ENCODE results near the gene CATSPER4.

CATSPER4 gene

DNA sequence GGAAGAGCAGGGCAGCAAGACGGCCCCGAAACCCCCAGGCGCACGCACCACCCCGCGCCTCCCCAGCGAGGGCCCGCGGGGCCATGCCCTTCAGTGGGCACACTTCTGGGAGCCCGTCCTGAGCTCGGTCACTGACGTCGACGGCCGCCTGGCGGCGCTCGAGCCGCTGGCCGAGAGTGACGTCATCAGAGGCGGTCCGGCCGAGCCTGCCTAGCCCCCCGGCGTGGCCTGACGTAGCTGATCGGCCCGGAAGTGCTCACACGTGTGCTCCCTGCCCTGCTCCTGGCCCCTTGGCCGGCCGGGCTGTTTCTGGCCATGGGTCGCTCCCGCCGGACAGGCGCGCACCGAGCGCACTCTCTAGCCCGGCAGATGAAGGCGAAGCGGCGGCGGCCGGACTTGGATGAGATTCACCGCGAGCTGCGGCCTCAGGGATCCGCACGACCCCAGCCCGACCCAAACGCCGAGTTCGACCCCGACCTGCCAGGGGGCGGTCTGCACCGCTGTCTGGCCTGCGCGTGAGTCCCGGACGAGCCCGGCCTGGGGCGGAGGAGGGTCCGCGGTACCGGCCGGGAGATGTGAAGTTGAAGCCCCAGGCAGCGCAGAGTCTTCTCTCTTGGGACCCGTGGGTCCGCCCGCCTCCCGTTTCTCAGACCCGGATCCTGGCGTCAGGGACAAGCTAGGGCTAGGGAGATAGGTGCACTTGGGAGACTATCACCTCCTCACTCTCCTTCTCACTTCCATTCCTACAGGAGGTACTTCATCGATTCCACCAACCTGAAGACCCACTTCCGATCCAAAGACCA lies 20.5 kb upstream of the CATSPER4 start, which contains the start of gene ZNF593 (continued):
- TF ChIP-seq ZBTB11 (tag by site-specific recombination; conservative IDR thresholded peaks at IDR 0.05; ENCODE audit: low read depth) (peak; percentile 91), YY2 (tag by site-specific recombination; IDR thresholded peaks at IDR 0.05) (peak; percentile 66; the same call in 1 of the 2 replicates), ZBTB8A (tag by site-specific recombination; IDR thresholded peaks at IDR 0.05) (peak; percentile 99), ZNF202 (tag by site-specific recombination; IDR thresholded peaks at IDR 0.05; ENCODE audit: borderline replicate concordance) (no peak), KLF7 (tag by site-specific recombination; IDR thresholded peaks at IDR 0.05; ENCODE audit: borderline replicate concordance) (no peak), ZNF266 (tag by site-specific recombination; IDR thresholded peaks at IDR 0.05; ENCODE audit: low read depth) (no peak), PRDM1 (tag by site-specific recombination; IDR thresholded peaks at IDR 0.05) (no peak), BCL11B (tag by site-specific recombination; IDR thresholded peaks at IDR 0.05; ENCODE audit: low read depth) (peak; percentile 96), ZNF768 (tag by site-specific recombination; IDR thresholded peaks at IDR 0.05) (no peak), ZNF548 (tag by site-specific recombination; IDR thresholded peaks at IDR 0.05) (no peak), MEIS1 (CRISPR knock-in tag; IDR thresholded peaks at IDR 0.05; ENCODE audit: borderline replicate concordance) (no peak), ZNF23 (tag by site-specific recombination; IDR thresholded peaks at IDR 0.05; ENCODE audit: borderline replicate concordance) (no peak), ZNF10 (tag by site-specific recombination; IDR thresholded peaks at IDR 0.05) (no peak), KLF9 (tag by site-specific recombination; IDR thresholded peaks at IDR 0.05; ENCODE audit: low read depth) (peak; percentile 72; the same call in 1 of the 2 replicates), GLI2 (tag by site-specific recombination; IDR thresholded peaks at IDR 0.05; ENCODE audit: borderline replicate concordance, low read depth) (no peak), SP7 (tag by site-specific recombination; IDR thresholded peaks at IDR 0.05) (peak; percentile 94), OSR2 (tag by site-specific recombination; IDR thresholded peaks at IDR 0.05) (peak; percentile 35), HOXD13 (CRISPR knock-in tag; IDR thresholded peaks at IDR 0.05; ENCODE audit: borderline replicate concordance) (no peak), FEZF1 (tag by site-specific recombination; IDR thresholded peaks at IDR 0.05) (peak; percentile 33; the same call in 1 of the 2 replicates), HOXC10 (CRISPR knock-in tag; IDR thresholded peaks at IDR 0.05) (no peak)
- TF ChIP-seq, protein P1, sequence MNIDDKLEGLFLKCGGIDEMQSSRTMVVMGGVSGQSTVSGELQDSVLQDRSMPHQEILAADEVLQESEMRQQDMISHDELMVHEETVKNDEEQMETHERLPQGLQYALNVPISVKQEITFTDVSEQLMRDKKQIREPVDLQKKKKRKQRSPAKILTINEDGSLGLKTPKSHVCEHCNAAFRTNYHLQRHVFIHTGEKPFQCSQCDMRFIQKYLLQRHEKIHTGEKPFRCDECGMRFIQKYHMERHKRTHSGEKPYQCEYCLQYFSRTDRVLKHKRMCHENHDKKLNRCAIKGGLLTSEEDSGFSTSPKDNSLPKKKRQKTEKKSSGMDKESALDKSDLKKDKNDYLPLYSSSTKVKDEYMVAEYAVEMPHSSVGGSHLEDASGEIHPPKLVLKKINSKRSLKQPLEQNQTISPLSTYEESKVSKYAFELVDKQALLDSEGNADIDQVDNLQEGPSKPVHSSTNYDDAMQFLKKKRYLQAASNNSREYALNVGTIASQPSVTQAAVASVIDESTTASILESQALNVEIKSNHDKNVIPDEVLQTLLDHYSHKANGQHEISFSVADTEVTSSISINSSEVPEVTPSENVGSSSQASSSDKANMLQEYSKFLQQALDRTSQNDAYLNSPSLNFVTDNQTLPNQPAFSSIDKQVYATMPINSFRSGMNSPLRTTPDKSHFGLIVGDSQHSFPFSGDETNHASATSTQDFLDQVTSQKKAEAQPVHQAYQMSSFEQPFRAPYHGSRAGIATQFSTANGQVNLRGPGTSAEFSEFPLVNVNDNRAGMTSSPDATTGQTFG (tag by site-specific recombination; IDR thresholded peaks at IDR 0.05; ENCODE audit: borderline replicate concordance), result peak; percentile 61; the same call in 1 of the 2 replicates
- TF ChIP-seq, protein P2, sequence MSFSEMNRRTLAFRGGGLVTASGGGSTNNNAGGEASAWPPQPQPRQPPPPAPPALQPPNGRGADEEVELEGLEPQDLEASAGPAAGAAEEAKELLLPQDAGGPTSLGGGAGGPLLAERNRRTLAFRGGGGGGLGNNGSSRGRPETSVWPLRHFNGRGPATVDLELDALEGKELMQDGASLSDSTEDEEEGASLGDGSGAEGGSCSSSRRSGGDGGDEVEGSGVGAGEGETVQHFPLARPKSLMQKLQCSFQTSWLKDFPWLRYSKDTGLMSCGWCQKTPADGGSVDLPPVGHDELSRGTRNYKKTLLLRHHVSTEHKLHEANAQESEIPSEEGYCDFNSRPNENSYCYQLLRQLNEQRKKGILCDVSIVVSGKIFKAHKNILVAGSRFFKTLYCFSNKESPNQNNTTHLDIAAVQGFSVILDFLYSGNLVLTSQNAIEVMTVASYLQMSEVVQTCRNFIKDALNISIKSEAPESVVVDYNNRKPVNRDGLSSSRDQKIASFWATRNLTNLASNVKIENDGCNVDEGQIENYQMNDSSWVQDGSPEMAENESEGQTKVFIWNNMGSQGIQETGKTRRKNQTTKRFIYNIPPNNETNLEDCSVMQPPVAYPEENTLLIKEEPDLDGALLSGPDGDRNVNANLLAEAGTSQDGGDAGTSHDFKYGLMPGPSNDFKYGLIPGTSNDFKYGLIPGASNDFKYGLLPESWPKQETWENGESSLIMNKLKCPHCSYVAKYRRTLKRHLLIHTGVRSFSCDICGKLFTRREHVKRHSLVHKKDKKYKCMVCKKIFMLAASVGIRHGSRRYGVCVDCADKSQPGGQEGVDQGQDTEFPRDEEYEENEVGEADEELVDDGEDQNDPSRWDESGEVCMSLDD (tag by site-specific recombination; IDR thresholded peaks at IDR 0.05), result peak; percentile 93
- TF ChIP-seq, protein P3, sequence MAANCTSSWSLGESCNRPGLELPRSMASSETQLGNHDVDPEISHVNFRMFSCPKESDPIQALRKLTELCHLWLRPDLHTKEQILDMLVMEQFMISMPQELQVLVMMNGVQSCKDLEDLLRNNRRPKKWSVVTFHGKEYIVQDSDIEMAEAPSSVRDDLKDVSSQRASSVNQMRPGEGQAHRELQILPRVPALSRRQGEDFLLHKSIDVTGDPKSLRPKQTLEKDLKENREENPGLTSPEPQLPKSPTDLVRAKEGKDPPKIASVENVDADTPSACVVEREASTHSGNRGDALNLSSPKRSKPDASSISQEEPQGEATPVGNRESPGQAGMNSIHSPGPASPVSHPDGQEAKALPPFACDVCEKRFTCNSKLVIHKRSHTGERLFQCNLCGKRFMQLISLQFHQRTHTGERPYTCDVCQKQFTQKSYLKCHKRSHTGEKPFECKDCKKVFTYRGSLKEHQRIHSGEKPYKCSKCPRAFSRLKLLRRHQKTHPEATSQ (tag by site-specific recombination; IDR thresholded peaks at IDR 0.05), result no peak
- TF ChIP-seq, protein P4, sequence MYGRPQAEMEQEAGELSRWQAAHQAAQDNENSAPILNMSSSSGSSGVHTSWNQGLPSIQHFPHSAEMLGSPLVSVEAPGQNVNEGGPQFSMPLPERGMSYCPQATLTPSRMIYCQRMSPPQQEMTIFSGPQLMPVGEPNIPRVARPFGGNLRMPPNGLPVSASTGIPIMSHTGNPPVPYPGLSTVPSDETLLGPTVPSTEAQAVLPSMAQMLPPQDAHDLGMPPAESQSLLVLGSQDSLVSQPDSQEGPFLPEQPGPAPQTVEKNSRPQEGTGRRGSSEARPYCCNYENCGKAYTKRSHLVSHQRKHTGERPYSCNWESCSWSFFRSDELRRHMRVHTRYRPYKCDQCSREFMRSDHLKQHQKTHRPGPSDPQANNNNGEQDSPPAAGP (tag by site-specific recombination; IDR thresholded peaks at IDR 0.05), result peak; percentile 98
- TF ChIP-seq, protein P5, sequence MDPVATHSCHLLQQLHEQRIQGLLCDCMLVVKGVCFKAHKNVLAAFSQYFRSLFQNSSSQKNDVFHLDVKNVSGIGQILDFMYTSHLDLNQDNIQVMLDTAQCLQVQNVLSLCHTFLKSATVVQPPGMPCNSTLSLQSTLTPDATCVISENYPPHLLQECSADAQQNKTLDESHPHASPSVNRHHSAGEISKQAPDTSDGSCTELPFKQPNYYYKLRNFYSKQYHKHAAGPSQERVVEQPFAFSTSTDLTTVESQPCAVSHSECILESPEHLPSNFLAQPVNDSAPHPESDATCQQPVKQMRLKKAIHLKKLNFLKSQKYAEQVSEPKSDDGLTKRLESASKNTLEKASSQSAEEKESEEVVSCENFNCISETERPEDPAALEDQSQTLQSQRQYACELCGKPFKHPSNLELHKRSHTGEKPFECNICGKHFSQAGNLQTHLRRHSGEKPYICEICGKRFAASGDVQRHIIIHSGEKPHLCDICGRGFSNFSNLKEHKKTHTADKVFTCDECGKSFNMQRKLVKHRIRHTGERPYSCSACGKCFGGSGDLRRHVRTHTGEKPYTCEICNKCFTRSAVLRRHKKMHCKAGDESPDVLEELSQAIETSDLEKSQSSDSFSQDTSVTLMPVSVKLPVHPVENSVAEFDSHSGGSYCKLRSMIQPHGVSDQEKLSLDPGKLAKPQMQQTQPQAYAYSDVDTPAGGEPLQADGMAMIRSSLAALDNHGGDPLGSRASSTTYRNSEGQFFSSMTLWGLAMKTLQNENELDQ (tag by site-specific recombination; IDR thresholded peaks at IDR 0.05; ENCODE audit: low read depth), result no peak

Measured in HEK293 (cell line).